Lower leg skin (tissue), 3 donors: ENCODE measurements around the gene CTSW.

ENCODE experiments used
- POLR2A ChIP-seq, 2 donors: fragments of 450-650 bp; IDR thresholded peaks; one replicate each; pipeline ENCODE4 v1.6.1; 2016 to 2017; ENCODE audit warnings: antibody characterized with exemption in 2 of 2, mild to moderate bottlenecking in 1 of 2, moderate library complexity in 1 of 2
- TF ChIP-seq, protein P1 (sequence below), 3 donors: fragments of 450-650 bp; IDR thresholded peaks; one replicate each; pipeline ENCODE4 v1.5.1; 2016; ENCODE audit warnings: antibody characterized with exemption in 3 of 3, mild to moderate bottlenecking in 3 of 3, moderate library complexity in 2 of 3

DNA sequence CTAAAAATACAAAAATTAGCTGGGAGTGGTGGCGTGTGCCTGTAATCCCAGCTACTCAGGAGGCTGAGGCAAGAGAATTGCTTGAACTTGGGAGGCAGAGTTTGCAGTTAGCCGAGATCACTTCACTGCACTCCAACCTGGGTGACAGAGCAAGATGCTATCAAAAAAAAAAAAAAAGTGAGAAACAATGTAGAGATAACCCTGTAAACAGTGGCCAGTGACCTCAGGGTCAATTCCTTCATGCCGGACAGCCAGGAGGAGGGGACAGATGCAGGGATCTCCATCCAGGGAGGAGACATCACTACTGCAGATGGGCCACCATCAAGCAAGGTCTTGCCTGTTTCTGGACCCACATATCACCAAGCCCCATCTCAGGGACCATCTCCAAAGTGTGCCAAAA, 31.9 kb upstream of the CTSW start:
- TF ChIP-seq, protein P1, sequence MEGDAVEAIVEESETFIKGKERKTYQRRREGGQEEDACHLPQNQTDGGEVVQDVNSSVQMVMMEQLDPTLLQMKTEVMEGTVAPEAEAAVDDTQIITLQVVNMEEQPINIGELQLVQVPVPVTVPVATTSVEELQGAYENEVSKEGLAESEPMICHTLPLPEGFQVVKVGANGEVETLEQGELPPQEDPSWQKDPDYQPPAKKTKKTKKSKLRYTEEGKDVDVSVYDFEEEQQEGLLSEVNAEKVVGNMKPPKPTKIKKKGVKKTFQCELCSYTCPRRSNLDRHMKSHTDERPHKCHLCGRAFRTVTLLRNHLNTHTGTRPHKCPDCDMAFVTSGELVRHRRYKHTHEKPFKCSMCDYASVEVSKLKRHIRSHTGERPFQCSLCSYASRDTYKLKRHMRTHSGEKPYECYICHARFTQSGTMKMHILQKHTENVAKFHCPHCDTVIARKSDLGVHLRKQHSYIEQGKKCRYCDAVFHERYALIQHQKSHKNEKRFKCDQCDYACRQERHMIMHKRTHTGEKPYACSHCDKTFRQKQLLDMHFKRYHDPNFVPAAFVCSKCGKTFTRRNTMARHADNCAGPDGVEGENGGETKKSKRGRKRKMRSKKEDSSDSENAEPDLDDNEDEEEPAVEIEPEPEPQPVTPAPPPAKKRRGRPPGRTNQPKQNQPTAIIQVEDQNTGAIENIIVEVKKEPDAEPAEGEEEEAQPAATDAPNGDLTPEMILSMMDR (IDR thresholded peaks at IDR 0.05) = no peak
- TF ChIP-seq POLR2A (IDR thresholded peaks at IDR 0.05) = no peak
